ENCODE measurements around the gene AFAP1. TPM values are rescaled to one million over a fixed set of nuclear protein-coding genes. Genes with fewer than 3 reads are reported as not detected.

AFAP1 gene
- total and polyA plus RNA-seq, 2 donors (not counting 1 experiment from before 2014, with no cell fraction given), result 0.03 to 0.44 TPM

- Mint-ChIP-seq H3K27me3 (peaks cover 7% of the 10 kb centered on the region), H3K27ac (no peak overlapping the region), H3K4me1 (no peaks in the 10 kb centered on the region), H3K4me3 (no peak overlapping the region), H3K9me3 (ENCODE audit: insufficient read depth) (no peaks in the 10 kb centered on the region)
- Histone ChIP-seq H3K9ac (ENCODE audit: low read length) (no peak overlapping the region), H3K4me3 (ENCODE audit: control extremely low read depth in 1 of 5, extremely low read depth in 1 of 5, insufficient read depth in 1 of 5, low read depth in 2 of 5, low read length in 4 of 5) (no peak overlapping the region), H3K36me3 (replicated peaks in 1 of 2; ENCODE audit: control extremely low read depth in 1 of 2, control insufficient read depth in 1 of 2, extremely low read depth in 1 of 2, insufficient read depth in 2 of 2, low read length in 1 of 2) (no peaks in the 10 kb centered on the region), H3K4me2 (replicated peaks; ENCODE audit: low read depth, low read length, poor library complexity, severe bottlenecking) (no peak overlapping the region), H3K27me3 (replicated peaks in 1 of 4; ENCODE audit: control extremely low read depth in 1 of 4, control insufficient read depth in 3 of 4, insufficient read depth in 4 of 4, low read length in 3 of 4) (no peaks in the 10 kb centered on the region), H3K4me1 (ENCODE audit: control insufficient read depth in 2 of 2, insufficient read depth in 2 of 2, low read length in 2 of 2) (no peaks in the 10 kb centered on the region), H3K79me2 (ENCODE audit: control insufficient read depth, insufficient read depth, low read length) (no peaks in the 10 kb centered on the region), H2AFZ (ENCODE audit: insufficient read depth, low read depth, low read length, poor library complexity, severe bottlenecking) (no peak overlapping the region), H3K9me3 (ENCODE audit: control extremely low read depth in 1 of 3, control insufficient read depth in 2 of 3, insufficient read depth in 1 of 3, low read length in 2 of 3) (no peaks in the 10 kb centered on the region), H3K27ac (ENCODE audit: low read length in 2 of 2) (no peak overlapping the region), H4K20me1 (ENCODE audit: control insufficient read depth, insufficient read depth, low read length, poor library complexity, severe bottlenecking) (no peaks in the 10 kb centered on the region)
- intact Hi-C loops (cut with micrococcal nuclease), result no loop called here
- no peak for ATAC-seq (ENCODE audit: low read depth)
- no peak for DNase-seq
- CTCF ChIA-PET, result no interaction called here
- 83% methylated on average over 7 of the region's 7 CpGs for WGBS (ENCODE audit: insufficient coverage)
- POLR2A ChIA-PET, result no interaction called here
- TF ChIP-seq EZH2 (IDR thresholded peaks at IDR 0.05; ENCODE audit: borderline replicate concordance, insufficient read depth, low read depth, low read length, poor library complexity, severe bottlenecking) (no peak), CTCF (IDR thresholded peaks at IDR 0.05) (no peak)
Observed at GRCh38 chr4:7747062-7747385, 192.6 kb downstream of the AFAP1 start.

- POLR2A ChIA-PET, result no interaction called here
- ATAC-seq (ENCODE audit: low read depth), result no peak
- TF ChIP-seq CTCF (IDR thresholded peaks at IDR 0.05) (no peak), EZH2 (IDR thresholded peaks at IDR 0.05; ENCODE audit: borderline replicate concordance, insufficient read depth, low read depth, low read length, poor library complexity, severe bottlenecking) (no peak)
Observed at GRCh38 chr4:7746351-7747061, 193.2 kb downstream of the AFAP1 start.

More at GRCh38 chr4:7746351-7747061, 193.2 kb downstream of the AFAP1 start:
- Mint-ChIP-seq H3K9me3 (ENCODE audit: insufficient read depth) (no peaks in the 10 kb centered on the region), H3K4me3 (no peak overlapping the region), H3K27me3 (peaks cover 7% of the 10 kb centered on the region), H3K27ac (no peak overlapping the region), H3K4me1 (no peaks in the 10 kb centered on the region)
- H3K9me3 ChIP-seq (ENCODE audit: control extremely low read depth in 1 of 3, control insufficient read depth in 2 of 3, insufficient read depth in 1 of 3, low read length in 2 of 3), result no peaks in the 10 kb centered on the region
- no peaks in the 10 kb centered on the region for H3K4me1 ChIP-seq (ENCODE audit: control insufficient read depth in 2 of 2, insufficient read depth in 2 of 2, low read length in 2 of 2)
- intact Hi-C loops (cut with micrococcal nuclease), result no loop called here
- no peak overlapping the region for H3K4me3 ChIP-seq (ENCODE audit: control extremely low read depth in 1 of 5, extremely low read depth in 1 of 5, insufficient read depth in 1 of 5, low read depth in 2 of 5, low read length in 4 of 5)
- no peaks in the 10 kb centered on the region for H4K20me1 ChIP-seq (ENCODE audit: control insufficient read depth, insufficient read depth, low read length, poor library complexity, severe bottlenecking)
- H3K27me3 ChIP-seq (replicated peaks in 1 of 4; ENCODE audit: control extremely low read depth in 1 of 4, control insufficient read depth in 3 of 4, insufficient read depth in 4 of 4, low read length in 3 of 4), result no peaks in the 10 kb centered on the region
- H2AFZ ChIP-seq (ENCODE audit: insufficient read depth, low read depth, low read length, poor library complexity, severe bottlenecking), result no peak overlapping the region
- DNase-seq, result no peak
- no peaks in the 10 kb centered on the region for H3K79me2 ChIP-seq (ENCODE audit: control insufficient read depth, insufficient read depth, low read length)
- no peak overlapping the region for H3K4me2 ChIP-seq (replicated peaks; ENCODE audit: low read depth, low read length, poor library complexity, severe bottlenecking)
- H3K27ac ChIP-seq (ENCODE audit: low read length in 2 of 2), result no peak overlapping the region
- H3K36me3 ChIP-seq (replicated peaks in 1 of 2; ENCODE audit: control extremely low read depth in 1 of 2, control insufficient read depth in 1 of 2, extremely low read depth in 1 of 2, insufficient read depth in 2 of 2, low read length in 1 of 2), result no peaks in the 10 kb centered on the region
- CTCF ChIA-PET, result no interaction called here
- WGBS (ENCODE audit: insufficient coverage), result 96% methylated on average over 20 of the region's 20 CpGs
- no peak overlapping the region for H3K9ac ChIP-seq (ENCODE audit: low read length)

Data from B cell (primary cell).